B cell (primary cell): ENCODE results near the gene ATP8B3. TPM values are rescaled to one million over a fixed set of nuclear protein-coding genes. Genes with fewer than 3 reads are reported as not detected.

ENCODE experiments used
- ATAC-seq: fragments of 200-7000 bp; cut with Tn5 transposase; one replicate; pipeline ENCODE4 v1.10.0; 2021; ENCODE audit warnings: low read depth, mild to moderate bottlenecking, moderate number of reproducible peaks, moderate library complexity
- CTCF ChIA-PET: fragments of 350-600 bp; sonication (Branson Sonifier 250); formaldehyde crosslinking; loops from one replicate; lab custom pipeline; 2021; ENCODE audit warnings: antibody characterized with exemption, inconsistent platforms; lab: Charles Lee
- POLR2A ChIA-PET: fragments of 350-600 bp; sonication (Branson Sonifier 250); formaldehyde crosslinking; loops from one replicate; lab custom pipeline; 2021; ENCODE audit warnings: antibody characterized with exemption; lab: Charles Lee
- DNase-seq: peaks from one replicate; pipeline ENCODE4 v3.0.0; 2013
- H2AFZ ChIP-seq: 2 replicates; pipeline ENCODE4 v1.6.1; 2012; ENCODE audit warnings: mild to moderate bottlenecking, low read depth, low read length; ENCODE audit not compliant: insufficient read depth, poor library complexity, severe bottlenecking
- H3K27ac ChIP-seq, 2 donors: 1 replicate in 1 of 2; 2 replicates in 1 of 2; pipeline ENCODE4 v1.5.1; 2012 to 2013; ENCODE audit warnings: low read length in 2 of 2, mild to moderate bottlenecking in 2 of 2, moderate library complexity in 1 of 2
- H3K27me3 ChIP-seq, 4 experiments: fragments of 200-600 bp in 1 of 4; sonication (generic) in 1 of 4; replicated peaks in 1 of 4; 1 replicate in 2 of 4; 2 replicates in 2 of 4; pipeline versions ENCODE4 v1.6.1 to v1.7.0; 2013 to 2016; ENCODE audit warnings: low read length in 3 of 4, mild to moderate bottlenecking in 2 of 4, mixed read lengths in 1 of 4, moderate library complexity in 1 of 4; ENCODE audit not compliant: insufficient read depth in 4 of 4, control insufficient read depth in 3 of 4; ENCODE audit errors: control extremely low read depth in 1 of 4
- H3K36me3 ChIP-seq, 2 experiments: replicated peaks in 1 of 2; 1 replicate in 1 of 2; 2 replicates in 1 of 2; pipeline versions ENCODE4 v1.6.1 to v1.7.1; 2013; ENCODE audit warnings: low read length in 1 of 2; ENCODE audit not compliant: insufficient read depth in 2 of 2, control insufficient read depth in 1 of 2; ENCODE audit errors: control extremely low read depth in 1 of 2, extremely low read depth in 1 of 2
- H3K4me1 ChIP-seq, 2 donors: fragments of 200-600 bp in 1 of 2; sonication (generic) in 1 of 2; 1 replicate in 1 of 2; 2 replicates in 1 of 2; pipeline versions ENCODE4 v1.5.1 to v1.6.1; 2013 to 2017; ENCODE audit warnings: low read length in 2 of 2; ENCODE audit not compliant: control insufficient read depth in 2 of 2, insufficient read depth in 2 of 2
- H3K4me2 ChIP-seq: replicated peaks from 2 replicates; pipeline ENCODE3; 2012; ENCODE audit warnings: mild to moderate bottlenecking, low read depth, low read length; ENCODE audit not compliant: poor library complexity, severe bottlenecking
- H3K4me3 ChIP-seq, 5 experiments: fragments of 200-600 bp in 1 of 5; sonication (generic) in 1 of 5; 1 replicate in 3 of 5; 2 replicates in 2 of 5; pipeline versions ENCODE4 v1.5.1 to v1.7.0; 2011 to 2016; ENCODE audit warnings: low read length in 4 of 5, mild to moderate bottlenecking in 4 of 5, low read depth in 2 of 5, control low read depth in 1 of 5, moderate library complexity in 1 of 5; ENCODE audit not compliant: insufficient read depth in 1 of 5; ENCODE audit errors: control extremely low read depth in 1 of 5, extremely low read depth in 1 of 5
- H3K79me2 ChIP-seq: fragments of 200-600 bp; sonication (generic); one replicate; pipeline ENCODE4 v1.6.0; 2016; ENCODE audit warnings: low read length; ENCODE audit not compliant: control insufficient read depth, insufficient read depth
- H3K9ac ChIP-seq: fragments of 200-600 bp; sonication (generic); 2 replicates; pipeline ENCODE4 v1.6.1; 2017; ENCODE audit warnings: mild to moderate bottlenecking, low read length, moderate library complexity
- H3K9me3 ChIP-seq, 3 donors: one replicate each; pipeline versions ENCODE4 v1.6.1 to v1.7.1; 2013; ENCODE audit warnings: low read length in 2 of 3; ENCODE audit not compliant: control insufficient read depth in 2 of 3, insufficient read depth in 1 of 3; ENCODE audit errors: control extremely low read depth in 1 of 3
- H4K20me1 ChIP-seq: 2 replicates; pipeline ENCODE4 v1.6.0; 2012; ENCODE audit warnings: mild to moderate bottlenecking, low read length; ENCODE audit not compliant: insufficient read depth, control insufficient read depth, poor library complexity, severe bottlenecking
- H3K27ac Mint-ChIP-seq: one replicate; pipeline ENCODE4 v1.8.0; 2021; ENCODE audit warnings: mixed read lengths
- H3K27me3 Mint-ChIP-seq: one replicate; pipeline ENCODE4 v1.8.0; 2021; ENCODE audit warnings: mixed read lengths
- H3K4me1 Mint-ChIP-seq: one replicate; pipeline ENCODE4 v1.8.0; 2021; ENCODE audit warnings: mixed read lengths
- H3K4me3 Mint-ChIP-seq: one replicate; pipeline ENCODE4 v1.8.0; 2021; ENCODE audit warnings: mixed read lengths
- H3K9me3 Mint-ChIP-seq: one replicate; pipeline ENCODE4 v1.8.0; 2022; ENCODE audit warnings: mixed read lengths; ENCODE audit not compliant: insufficient read depth
- EZH2 ChIP-seq: IDR thresholded peaks from 2 replicates; pipeline ENCODE4 v1.6.1; 2012; ENCODE audit warnings: borderline replicate concordance, low read depth, mild to moderate bottlenecking, moderate library complexity, low read length; ENCODE audit not compliant: insufficient read depth, poor library complexity, severe bottlenecking
- WGBS: methylation state at CpG from one replicate; pipeline ENCODE4 v1.1.5; 2013; ENCODE audit warnings: missing lambda C conversion rate; ENCODE audit not compliant: insufficient coverage; 5-methylcytosine and 5-hydroxymethylcytosine counted together
- intact Hi-C: fragments of 100-400 bp; cut with micrococcal nuclease; formaldehyde crosslinking; loops from one replicate; pipeline ENCODE4 v1.10.0; 2022
- polyA plus RNA-seq: library from polyadenylated mRNA; depleted of rRNA; stranded (reverse); fragments of >200 nt; gene quantifications from 2 replicates; pipeline ENCODE4 v1.2.3, GENCODE V29; 2012
- total RNA-seq, 2 donors: library from RNA; stranded (reverse); fragments of 120-200 nt in 1 of 2; gene quantifications; 1 replicate in 1 of 2; 2 replicates in 1 of 2; pipeline versions ENCODE4 v1.2.3 to v1.2.4, GENCODE V29; 2013 to 2022
- TF ChIP-seq, protein P1 (sequence below): fragments of 200-600 bp; IDR thresholded peaks from one replicate; pipeline ENCODE4 v1.8.0; 2022; ENCODE audit warnings: antibody characterized with exemption, mild to moderate bottlenecking

ATP8B3 gene
- total and polyA plus RNA-seq, 2 donors (not counting 1 experiment from before 2014, with no cell fraction given), result 0.89 to 5.1 TPM

DNA sequence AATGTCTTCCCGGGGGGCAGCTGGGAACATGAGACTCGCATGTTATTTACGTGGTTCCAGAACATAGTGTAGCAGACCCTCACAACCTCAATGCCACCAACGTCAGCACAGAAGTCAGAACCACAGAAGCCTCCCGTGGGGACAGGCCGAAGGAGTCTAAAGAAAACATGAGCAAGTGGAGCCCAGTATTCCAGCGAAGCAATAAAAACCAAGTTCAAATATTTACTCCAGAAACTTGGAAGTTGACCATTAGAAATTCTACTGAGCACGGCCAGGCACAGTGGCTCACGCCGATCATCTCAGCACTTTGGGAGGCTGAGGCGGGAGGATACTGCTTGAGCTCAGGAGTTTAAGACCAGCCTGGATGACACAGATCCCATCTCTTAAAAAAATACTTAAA, 17.9 kb upstream of the ATP8B3 start:
- H3K36me3 ChIP-seq, result peaks cover 0 to 35% of the 10 kb centered on the region in 2 experiments
- H3K79me2 ChIP-seq, result peaks cover 75% of the 10 kb centered on the region
- ATAC-seq, result no peak
- ChIA-PET CTCF (interaction anchor here (1.6 to 2.9 kb wide), 2 partner anchors 35 to 284 kb away, joined by 4 to 8 read pairs; no protein-coding TSS in a partner anchor), POLR2A (no interaction called here)
- intact Hi-C loops, result no loop called here
- Mint-ChIP-seq H3K27ac (no peak overlapping the region), H3K27me3 (no peaks in the 10 kb centered on the region), H3K4me1 (peaks cover 4% of the 10 kb centered on the region), H3K4me3 (no peak overlapping the region), H3K9me3 (no peaks in the 10 kb centered on the region)
- no peak for DNase-seq
- no peak overlapping the region for H3K4me3 ChIP-seq
- no peak overlapping the region for H2AFZ ChIP-seq
- no peaks in the 10 kb centered on the region for H3K27me3 ChIP-seq
- TF ChIP-seq, protein P1, sequence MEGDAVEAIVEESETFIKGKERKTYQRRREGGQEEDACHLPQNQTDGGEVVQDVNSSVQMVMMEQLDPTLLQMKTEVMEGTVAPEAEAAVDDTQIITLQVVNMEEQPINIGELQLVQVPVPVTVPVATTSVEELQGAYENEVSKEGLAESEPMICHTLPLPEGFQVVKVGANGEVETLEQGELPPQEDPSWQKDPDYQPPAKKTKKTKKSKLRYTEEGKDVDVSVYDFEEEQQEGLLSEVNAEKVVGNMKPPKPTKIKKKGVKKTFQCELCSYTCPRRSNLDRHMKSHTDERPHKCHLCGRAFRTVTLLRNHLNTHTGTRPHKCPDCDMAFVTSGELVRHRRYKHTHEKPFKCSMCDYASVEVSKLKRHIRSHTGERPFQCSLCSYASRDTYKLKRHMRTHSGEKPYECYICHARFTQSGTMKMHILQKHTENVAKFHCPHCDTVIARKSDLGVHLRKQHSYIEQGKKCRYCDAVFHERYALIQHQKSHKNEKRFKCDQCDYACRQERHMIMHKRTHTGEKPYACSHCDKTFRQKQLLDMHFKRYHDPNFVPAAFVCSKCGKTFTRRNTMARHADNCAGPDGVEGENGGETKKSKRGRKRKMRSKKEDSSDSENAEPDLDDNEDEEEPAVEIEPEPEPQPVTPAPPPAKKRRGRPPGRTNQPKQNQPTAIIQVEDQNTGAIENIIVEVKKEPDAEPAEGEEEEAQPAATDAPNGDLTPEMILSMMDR, result no peak
- no peak for TF ChIP-seq EZH2
- no peak overlapping the region for H3K4me2 ChIP-seq
- peaks cover 0 to 10% of the 10 kb centered on the region in 2 donors for H3K4me1 ChIP-seq
- no peak overlapping the region for H3K9ac ChIP-seq
- WGBS, result 99% methylated on average over 10 of the region's 11 CpGs
- H3K9me3 ChIP-seq, result no peaks in the 10 kb centered on the region
- H3K27ac ChIP-seq, result no peak overlapping the region
- peaks cover 92% of the 10 kb centered on the region for H4K20me1 ChIP-seq

DNA sequence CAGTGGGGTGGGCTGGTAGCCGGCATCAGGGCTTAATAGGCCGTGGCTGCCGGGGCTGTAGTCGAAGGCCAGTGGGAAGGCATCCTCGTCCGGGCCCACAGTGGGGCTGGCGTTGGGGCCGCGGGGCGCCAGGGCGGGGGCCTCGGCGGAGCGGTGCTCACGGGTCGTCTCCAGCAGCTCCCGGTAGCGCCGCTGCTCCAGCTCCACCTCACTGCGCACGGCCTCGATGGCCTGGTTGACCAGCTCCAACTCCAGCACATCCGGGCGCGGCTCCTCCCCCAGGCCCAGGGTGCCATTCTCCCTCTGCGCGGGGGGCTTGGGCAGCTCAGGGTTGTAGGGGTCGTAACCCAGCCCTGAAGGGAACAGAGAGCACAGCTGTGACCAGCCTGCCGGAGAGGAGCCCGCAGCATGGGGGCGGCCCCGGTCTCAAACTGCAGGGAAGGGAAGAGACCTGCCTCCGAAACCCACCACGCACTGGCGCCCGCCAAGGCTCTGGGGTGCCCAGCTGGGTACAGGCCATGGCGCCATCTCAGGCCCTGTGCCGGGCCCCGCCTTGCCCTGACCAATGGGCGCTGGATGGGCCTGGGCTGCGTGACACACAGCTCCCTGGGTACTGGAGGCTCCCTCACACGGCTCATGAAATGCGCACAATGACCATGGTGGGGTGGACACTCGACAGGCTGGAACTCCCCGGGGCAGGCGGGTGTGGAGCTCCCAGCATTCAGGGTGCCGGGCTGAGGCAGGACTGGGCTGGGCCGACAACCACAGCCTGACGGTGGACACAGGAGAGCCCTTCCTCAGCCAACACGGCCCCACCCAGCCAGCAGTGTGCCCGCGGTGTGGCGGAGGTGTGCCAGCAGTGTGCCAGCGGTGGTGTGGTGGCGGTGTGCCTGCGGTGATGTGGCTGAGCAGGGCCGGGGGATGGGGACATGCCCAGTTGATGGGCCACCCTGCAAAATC, 16.5 kb upstream of the ATP8B3 start:
- Mint-ChIP-seq H3K4me3 (no peak overlapping the region), H3K27me3 (no peaks in the 10 kb centered on the region), H3K9me3 (no peaks in the 10 kb centered on the region), H3K27ac (no peak overlapping the region), H3K4me1 (peaks cover 4% of the 10 kb centered on the region)
- H3K4me2 ChIP-seq, result no peak overlapping the region
- H3K27me3 ChIP-seq, result no peaks in the 10 kb centered on the region
- no peak overlapping the region for H3K9ac ChIP-seq
- WGBS, result 96% methylated on average over 57 of the region's 57 CpGs
- ChIA-PET CTCF (interaction anchor here (0.7 to 6.1 kb wide), 4 partner anchors 10 to 282 kb away, joined by 3 to 57 read pairs (median 6); no protein-coding TSS in a partner anchor), POLR2A (no interaction called here)
- intact Hi-C loops, result no loop called here
- H3K36me3 ChIP-seq, result peaks cover 0 to 43% of the 10 kb centered on the region in 2 experiments
- H3K79me2 ChIP-seq, result peaks cover 69% of the 10 kb centered on the region
- peaks cover 0 to 10% of the 10 kb centered on the region in 2 donors for H3K4me1 ChIP-seq
- no peak overlapping the region for H3K4me3 ChIP-seq
- no peak for TF ChIP-seq EZH2
- TF ChIP-seq, protein P1, result no peak
- DNase-seq (no peak), ATAC-seq (no peak)
- H3K9me3 ChIP-seq, result no peaks in the 10 kb centered on the region
- H2AFZ ChIP-seq, result no peak overlapping the region
- no peak overlapping the region for H3K27ac ChIP-seq
- peaks cover 87% of the 10 kb centered on the region for H4K20me1 ChIP-seq
